IPS-15b (cell line): Measurements from ENCODE around the gene MFGE8.

Experiments used
- H3K27me3 ChIP-seq: one replicate; pipeline ENCODE4 v1.6.1; 2013; ENCODE audit warnings: low read length; ENCODE audit not compliant: control insufficient read depth, insufficient read depth
- H3K36me3 ChIP-seq: one replicate; pipeline ENCODE4 v1.6.1; 2013; ENCODE audit warnings: low read length; ENCODE audit not compliant: control insufficient read depth, insufficient read depth
- H3K4me1 ChIP-seq: one replicate; pipeline ENCODE4 v1.6.1; 2013; ENCODE audit warnings: mild to moderate bottlenecking, low read length; ENCODE audit not compliant: control insufficient read depth, insufficient read depth
- H3K4me3 ChIP-seq: one replicate; pipeline ENCODE4 v1.5.1; 2013; ENCODE audit warnings: low read depth, low read length
- H3K9ac ChIP-seq: one replicate; pipeline ENCODE4 v1.6.1; 2013; ENCODE audit warnings: low read depth, mild to moderate bottlenecking, low read length
- H3K9me3 ChIP-seq: one replicate; pipeline ENCODE4 v1.6.1; 2013; ENCODE audit warnings: mild to moderate bottlenecking, low read length; ENCODE audit not compliant: control insufficient read depth, insufficient read depth

The MFGE8 gene, protein sequence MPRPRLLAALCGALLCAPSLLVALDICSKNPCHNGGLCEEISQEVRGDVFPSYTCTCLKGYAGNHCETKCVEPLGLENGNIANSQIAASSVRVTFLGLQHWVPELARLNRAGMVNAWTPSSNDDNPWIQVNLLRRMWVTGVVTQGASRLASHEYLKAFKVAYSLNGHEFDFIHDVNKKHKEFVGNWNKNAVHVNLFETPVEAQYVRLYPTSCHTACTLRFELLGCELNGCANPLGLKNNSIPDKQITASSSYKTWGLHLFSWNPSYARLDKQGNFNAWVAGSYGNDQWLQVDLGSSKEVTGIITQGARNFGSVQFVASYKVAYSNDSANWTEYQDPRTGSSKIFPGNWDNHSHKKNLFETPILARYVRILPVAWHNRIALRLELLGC

DNA sequence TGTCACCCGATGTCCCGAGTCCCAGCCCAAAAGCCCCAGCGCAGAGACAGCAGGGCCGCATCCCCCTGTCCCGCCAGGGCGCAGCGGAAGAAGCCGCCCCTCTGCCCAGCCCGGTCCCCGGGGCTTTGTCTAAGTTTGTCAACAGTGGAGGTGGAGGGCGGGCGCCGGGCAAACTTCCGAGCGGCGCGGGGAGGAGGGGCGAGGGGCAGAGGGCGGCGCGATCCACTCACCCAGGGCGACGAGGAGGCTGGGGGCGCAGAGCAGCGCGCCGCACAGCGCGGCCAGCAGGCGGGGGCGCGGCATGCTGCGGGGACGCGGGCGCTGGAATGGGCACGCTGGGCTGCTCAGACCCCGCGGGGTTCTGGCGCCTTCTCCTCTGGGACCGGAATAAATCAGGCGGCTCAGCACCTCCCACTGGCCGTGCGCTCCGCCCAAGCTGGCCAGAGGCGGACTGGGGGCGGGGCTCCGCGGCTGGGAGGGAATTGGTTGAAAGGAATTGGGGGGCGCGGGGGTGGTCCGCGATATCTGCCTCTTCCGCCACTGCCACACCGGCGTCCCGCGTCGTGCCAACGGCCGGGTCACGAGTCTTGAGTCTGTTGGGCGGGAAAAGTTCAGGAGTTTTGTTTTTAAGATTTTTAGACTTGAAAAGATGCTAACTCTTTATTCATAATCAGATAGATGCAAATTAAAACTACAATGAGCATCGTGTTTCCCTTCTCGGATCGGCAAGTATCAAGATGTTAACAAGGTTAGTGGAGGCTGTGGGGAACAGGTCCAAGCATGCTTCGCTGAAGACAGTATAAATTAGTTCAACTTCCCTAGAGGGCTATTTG, at the start of gene MFGE8:
TSS of gene MFGE8 (minus strand) at position 363 of the 833 bp plus-strand sequence. CDS start at position 303, 60 bp downstream.
- peaks cover 31% of the 10 kb centered on the region for H3K36me3 ChIP-seq
- H3K9me3 ChIP-seq: no peaks in the 10 kb centered on the region
- peaks cover 4% of the 10 kb centered on the region for H3K4me1 ChIP-seq
- H3K4me3 ChIP-seq: peak within 1 kb of the TSS; percentile 62
- no peaks in the 10 kb centered on the region for H3K27me3 ChIP-seq
- peak within 1 kb of the TSS; percentile 84 for H3K9ac ChIP-seq

DNA sequence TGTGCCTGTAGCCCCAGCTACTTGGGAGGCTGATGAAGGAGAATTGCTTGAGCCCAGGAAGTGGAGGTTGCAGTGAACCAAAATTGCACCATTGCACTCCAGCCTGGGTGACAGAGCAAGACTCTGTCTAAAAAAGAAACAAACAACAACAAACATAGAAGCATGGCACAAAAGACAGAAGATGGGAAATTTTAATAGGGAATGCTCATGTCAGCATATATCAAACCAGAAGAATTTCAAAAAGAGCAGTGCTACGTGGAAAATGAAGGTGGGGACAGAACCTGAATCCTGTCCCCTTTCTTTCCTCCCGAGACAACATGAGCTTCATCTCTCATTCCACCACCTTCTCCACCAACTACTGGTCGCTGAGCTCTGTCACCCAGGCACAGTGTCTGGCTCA, 46.3 kb upstream of the MFGE8 start:
- Histone ChIP-seq H3K4me3 (no peak overlapping the region), H3K9me3 (no peaks in the 10 kb centered on the region), H3K27me3 (no peaks in the 10 kb centered on the region), H3K36me3 (no peaks in the 10 kb centered on the region), H3K9ac (no peak overlapping the region), H3K4me1 (no peaks in the 10 kb centered on the region)

DNA sequence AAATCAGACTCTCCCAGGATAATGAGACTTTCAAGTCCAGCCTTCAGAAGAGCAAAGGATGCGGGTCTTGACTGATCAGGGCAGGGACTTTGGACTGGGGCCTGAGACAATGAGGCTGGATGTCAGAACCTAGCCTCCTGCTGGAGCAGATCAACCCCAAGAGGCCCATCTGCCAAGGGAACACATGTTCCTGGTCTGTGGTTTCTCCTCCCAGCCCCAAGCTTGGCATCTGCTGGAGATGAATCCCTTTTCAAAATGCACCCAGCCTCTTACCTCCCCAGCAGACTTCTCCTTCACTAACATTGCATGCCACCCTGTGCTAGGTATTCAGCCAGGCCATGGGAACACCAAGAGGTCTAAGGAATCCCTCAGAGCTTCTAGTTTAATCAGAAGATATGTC, 43.7 kb upstream of the MFGE8 start:
- Histone ChIP-seq H3K36me3 (no peaks in the 10 kb centered on the region), H3K9ac (no peak overlapping the region), H3K27me3 (no peaks in the 10 kb centered on the region), H3K4me1 (no peaks in the 10 kb centered on the region), H3K9me3 (no peaks in the 10 kb centered on the region), H3K4me3 (no peak overlapping the region)

DNA sequence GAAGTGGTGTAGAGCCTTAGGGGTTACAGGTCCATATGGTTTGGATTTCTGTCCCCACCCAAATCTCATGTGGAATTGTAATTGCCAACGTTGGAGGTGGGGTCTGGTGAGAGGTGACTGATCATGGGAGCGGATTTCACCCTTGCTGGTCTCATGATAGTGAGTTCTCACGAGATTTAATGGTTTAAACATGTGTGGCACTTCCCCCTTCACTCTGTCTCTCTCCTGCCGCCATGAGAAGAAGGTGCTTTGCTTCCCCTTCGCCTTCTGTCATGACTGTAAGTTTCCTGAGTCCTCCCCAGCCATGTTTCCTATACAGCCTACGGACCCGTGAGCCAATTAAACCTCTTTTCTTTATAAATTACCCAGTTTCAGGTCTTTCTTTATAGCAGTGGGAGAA, 43.1 kb upstream of the MFGE8 start:
- H3K4me1 ChIP-seq: no peaks in the 10 kb centered on the region
- no peak overlapping the region for H3K4me3 ChIP-seq
- H3K9ac ChIP-seq: no peak overlapping the region
- no peaks in the 10 kb centered on the region for H3K9me3 ChIP-seq
- H3K36me3 ChIP-seq: no peaks in the 10 kb centered on the region
- H3K27me3 ChIP-seq: no peaks in the 10 kb centered on the region

DNA sequence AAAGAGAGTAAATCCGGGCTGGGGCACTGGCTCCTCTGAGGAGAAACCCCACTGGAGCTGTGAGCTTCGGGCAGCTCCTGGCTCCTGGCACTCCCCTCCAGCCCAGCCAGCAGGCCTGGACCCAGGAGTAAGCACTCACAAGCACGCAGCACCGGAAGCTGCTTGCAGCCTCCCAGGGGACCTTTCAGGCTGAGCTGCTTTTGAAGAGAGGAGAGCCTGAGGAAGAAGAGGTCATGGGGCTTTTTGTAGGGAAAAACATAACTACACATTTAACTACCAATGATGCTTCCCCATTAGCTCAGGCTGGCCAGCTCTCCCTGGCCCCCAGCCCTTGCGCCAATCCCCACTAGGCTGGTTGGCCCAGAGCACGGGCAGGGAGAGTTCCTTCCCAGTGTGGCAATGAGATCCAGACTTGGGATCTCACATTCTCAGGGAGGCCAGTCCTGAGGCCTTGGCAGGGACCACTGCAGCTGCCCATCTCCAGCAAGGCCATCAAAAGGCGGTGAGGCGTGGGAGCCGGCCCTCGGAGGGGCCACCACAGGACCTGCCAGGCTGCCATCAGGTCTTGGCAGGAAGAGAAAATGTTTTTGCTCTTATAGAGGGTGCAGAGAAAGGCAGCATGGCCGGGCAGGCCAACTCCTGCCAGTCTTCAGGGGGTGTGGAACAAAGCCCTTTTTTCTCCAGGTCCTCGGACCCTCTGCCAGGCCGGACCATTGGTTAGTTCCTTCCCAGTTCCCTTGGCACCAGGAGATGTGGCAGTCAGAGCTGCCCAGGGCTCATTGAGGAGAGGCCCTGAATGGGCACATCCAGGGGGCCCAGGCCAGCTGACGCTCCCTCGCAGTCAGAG, 41.5 kb upstream of the MFGE8 start:
- Histone ChIP-seq H3K36me3 (no peaks in the 10 kb centered on the region), H3K9me3 (no peaks in the 10 kb centered on the region), H3K4me3 (no peak overlapping the region), H3K4me1 (no peaks in the 10 kb centered on the region), H3K9ac (no peak overlapping the region), H3K27me3 (no peaks in the 10 kb centered on the region)

DNA sequence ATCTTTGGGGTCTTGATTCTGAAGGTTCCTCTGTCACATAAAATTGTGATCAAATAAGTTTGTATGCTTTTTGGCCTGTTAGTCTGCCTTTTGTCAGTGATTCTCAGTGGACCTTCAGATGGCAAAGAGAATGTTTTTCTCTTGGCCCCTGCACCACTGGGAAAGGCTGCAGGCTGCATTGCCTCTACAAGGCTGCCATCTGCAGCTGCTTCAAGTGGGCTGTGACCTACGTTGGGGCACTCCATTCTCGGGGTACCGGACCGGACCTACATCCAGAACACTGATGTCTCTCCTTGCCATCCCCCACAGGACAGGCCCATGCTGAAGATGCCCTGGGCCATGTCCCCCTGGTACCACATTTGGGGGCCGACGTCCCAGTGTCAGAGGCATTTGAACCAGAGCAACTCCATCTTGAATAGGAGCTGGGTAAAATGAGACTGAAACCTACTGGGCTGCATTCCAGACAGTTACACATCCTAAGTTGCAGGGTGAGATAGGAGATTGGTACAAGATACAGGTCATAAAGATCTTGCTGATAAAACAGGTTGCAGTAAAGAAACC, 37.5 kb upstream of the MFGE8 start:
- Histone ChIP-seq H3K9me3 (no peaks in the 10 kb centered on the region), H3K27me3 (no peaks in the 10 kb centered on the region), H3K9ac (no peak overlapping the region), H3K4me1 (no peaks in the 10 kb centered on the region), H3K4me3 (no peak overlapping the region), H3K36me3 (no peaks in the 10 kb centered on the region)

DNA sequence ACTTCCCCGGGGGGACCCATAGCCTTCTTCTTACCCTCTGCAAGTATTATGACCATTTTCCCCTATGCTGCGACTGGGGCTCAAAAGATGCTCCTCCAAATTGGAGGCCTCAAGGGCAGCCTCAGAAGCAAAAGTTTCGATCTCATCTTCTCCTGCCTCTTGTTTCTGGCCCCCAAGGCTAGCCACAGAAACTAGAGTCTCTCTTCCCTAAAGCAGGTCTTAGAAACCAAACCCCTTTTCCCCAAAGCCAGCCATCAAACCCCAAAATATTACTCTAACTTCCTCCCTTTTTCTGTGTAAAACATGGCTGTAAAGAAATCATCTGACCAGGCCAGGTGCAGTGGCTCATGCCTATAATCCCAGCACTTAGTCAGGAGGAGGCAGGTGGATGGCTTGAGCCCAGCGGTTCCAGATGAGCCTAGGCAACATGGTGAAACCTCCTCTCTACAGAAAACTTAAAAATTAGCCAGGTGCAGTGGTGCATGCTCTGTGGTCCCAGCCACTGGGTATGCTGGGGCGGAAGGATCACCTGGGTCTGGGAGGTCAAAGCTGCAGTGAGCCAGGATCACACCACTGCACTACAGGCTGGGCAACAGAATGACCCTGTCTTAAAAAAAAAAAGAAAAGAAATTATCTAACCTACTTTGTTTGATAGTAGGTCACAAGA, 36.7 kb upstream of the MFGE8 start:
- Histone ChIP-seq H3K36me3 (no peaks in the 10 kb centered on the region), H3K9me3 (no peaks in the 10 kb centered on the region), H3K4me1 (no peaks in the 10 kb centered on the region), H3K4me3 (no peak overlapping the region), H3K27me3 (no peaks in the 10 kb centered on the region), H3K9ac (no peak overlapping the region)

DNA sequence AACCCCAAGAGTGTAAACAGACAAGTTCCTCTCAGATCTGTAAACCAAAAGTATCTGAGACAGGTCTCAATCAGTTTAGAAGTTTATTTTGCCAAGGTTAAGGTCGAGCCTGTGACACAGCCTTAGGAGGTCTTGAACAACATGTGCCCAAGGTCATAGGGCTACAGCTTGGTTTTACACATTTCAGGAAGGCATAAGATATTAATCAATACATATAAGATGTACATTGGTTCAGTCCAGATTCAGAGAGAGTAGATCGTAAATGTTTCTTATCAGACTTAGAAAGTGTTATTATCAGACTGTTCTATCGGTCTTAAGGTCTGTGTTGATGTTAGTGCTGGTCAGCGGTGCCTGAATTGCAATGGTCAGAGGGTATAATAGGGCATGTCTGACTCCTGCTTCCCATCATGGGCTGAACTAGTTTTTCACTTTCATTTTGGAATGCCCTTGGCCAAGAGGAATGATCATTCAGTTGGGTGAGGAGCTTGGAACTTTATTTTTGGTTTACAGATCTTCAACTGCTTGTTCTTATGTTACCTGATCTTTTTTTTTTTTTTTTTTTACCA, 27.0 kb upstream of the MFGE8 start:
- Histone ChIP-seq H3K36me3 (no peaks in the 10 kb centered on the region), H3K4me3 (no peak overlapping the region), H3K27me3 (no peaks in the 10 kb centered on the region), H3K9me3 (no peaks in the 10 kb centered on the region), H3K4me1 (peaks cover 12% of the 10 kb centered on the region), H3K9ac (no peak overlapping the region)

DNA sequence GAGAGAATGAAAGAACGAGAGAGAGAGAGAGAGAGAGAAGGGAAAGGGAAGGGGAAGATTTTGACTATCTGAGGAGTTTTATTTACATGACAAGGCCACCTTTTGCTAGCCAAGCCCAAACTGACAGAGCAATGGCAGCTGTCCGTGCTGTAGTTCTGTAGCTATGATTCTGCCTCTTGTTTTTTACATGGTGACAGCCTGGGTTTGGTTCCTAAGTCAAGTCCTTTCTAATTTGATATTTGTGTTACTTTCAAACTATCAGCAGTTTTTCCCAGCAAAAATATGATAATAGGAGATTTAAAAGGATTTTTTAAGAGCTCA, 26.3 kb upstream of the MFGE8 start:
- Histone ChIP-seq H3K4me1 (peaks cover 12% of the 10 kb centered on the region), H3K9ac (no peak overlapping the region)

DNA sequence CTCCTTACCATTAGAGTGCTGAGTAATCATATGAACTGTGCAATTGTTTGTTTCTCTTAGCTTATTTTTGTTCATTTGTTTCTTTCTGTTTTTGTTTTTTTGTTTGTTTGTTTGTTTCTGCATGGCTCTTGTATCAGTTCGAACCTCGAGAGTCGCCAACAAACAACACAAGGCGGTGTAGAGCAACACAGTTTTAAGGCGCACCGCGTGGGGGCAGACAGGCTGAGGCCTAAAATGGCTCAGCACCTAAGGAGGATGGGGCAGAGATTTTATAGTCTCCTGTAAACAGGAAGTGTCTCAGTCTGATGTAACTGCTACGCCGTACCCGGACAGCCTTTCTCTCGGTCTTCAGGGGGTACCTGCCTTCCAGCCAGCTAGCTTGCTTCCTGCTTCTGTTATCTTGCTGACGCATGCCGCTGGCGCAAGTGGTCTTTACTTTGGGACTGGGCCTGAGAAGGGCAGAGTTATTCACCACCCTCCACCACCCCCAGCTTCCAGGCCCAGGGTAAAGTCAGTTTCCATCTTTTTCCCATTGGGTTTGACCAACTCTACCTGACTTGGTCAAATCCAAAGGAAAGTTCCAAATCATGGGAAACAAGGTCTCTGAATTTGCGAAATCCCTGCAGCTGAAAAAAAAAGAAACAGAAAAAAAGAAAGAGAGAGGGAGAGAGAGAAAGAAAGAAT, 25.8 kb upstream of the MFGE8 start:
- no peak overlapping the region for H3K9ac ChIP-seq

More for the DNA sequence above, 26.3 kb upstream of the MFGE8 start:
- Histone ChIP-seq H3K36me3 (no peaks in the 10 kb centered on the region), H3K27me3 (no peaks in the 10 kb centered on the region), H3K4me3 (no peak overlapping the region), H3K9me3 (no peaks in the 10 kb centered on the region)

More for the DNA sequence above, 25.8 kb upstream of the MFGE8 start:
- no peak overlapping the region for H3K4me3 ChIP-seq
- no peaks in the 10 kb centered on the region for H3K9me3 ChIP-seq
- H3K27me3 ChIP-seq: no peaks in the 10 kb centered on the region
- H3K4me1 ChIP-seq: peaks cover 12% of the 10 kb centered on the region
- no peaks in the 10 kb centered on the region for H3K36me3 ChIP-seq
